NCI-H460 (cell line): ENCODE results near the gene SLX4. TPM values are rescaled to one million over a fixed set of nuclear protein-coding genes. Genes with fewer than 3 reads are reported as not detected.

ENCODE experiments used
- total RNA-seq: library from RNA; depleted of rRNA; stranded (reverse); fragments of >200 nt; shearing (Covaris generic); gene quantifications from 2 replicates; pipeline ENCODE4 v1.2.3, GENCODE V29; 2014; rRNA removed

Gene SLX4
- total RNA-seq, 1 experiment from 2014 or later = 6.6 TPM

Other genes with a start within 250 kb of the SLX4 start
- 14.3 and 19.5 TPM in 2 replicates for gene ZSCAN32, start 210.6 kb downstream of the SLX4 start, total RNA-seq
- gene ZNF174, start 210.4 kb downstream of the SLX4 start, total RNA-seq = 19.4 and 21.6 TPM in 2 replicates
- 4.4 and 5.6 TPM in 2 replicates for gene ZNF597, start 168.1 kb downstream of the SLX4 start, total RNA-seq
- 16.7 and 18.9 TPM in 2 replicates for gene NAA60, start 167.9 kb downstream of the SLX4 start, total RNA-seq
- gene C16orf90, start 116.1 kb downstream of the SLX4 start, total RNA-seq = not detected in 2 replicates
- 25.1 and 31.9 TPM in 2 replicates for gene CLUAP1, start 110.6 kb downstream of the SLX4 start, total RNA-seq
- gene NLRC3, start 34.2 kb downstream of the SLX4 start, total RNA-seq = not detected in 2 replicates
- 4.9 and 5.4 TPM in 2 replicates for gene DNASE1, start 43.1 kb upstream of the SLX4 start, total RNA-seq
- gene TRAP1, start 105.9 kb upstream of the SLX4 start, total RNA-seq = 235 and 238 TPM in 2 replicates